HepG2 (cell line): ENCODE results near the gene CDH23. TPM values are rescaled to one million over a fixed set of nuclear protein-coding genes. Genes with fewer than 3 reads are reported as not detected.

ENCODE experiments used
- ATAC-seq: fragments of 200-7000 bp; cut with Tn5 transposase; 3 replicates; pipeline ENCODE4 v1.9.1; 2020; ENCODE audit warnings: mild to moderate bottlenecking, moderate library complexity
- BruUV-seq: library from RNA; stranded (reverse); fragments of 400-500 nt; replicated peaks from 2 replicates; lab custom pipeline; 2021; lab: Mats Ljungman, UMichigan
- CTCF ChIA-PET: fragments of 300-600 bp; formaldehyde crosslinking; extraction: SDS; loops from one replicate; lab custom pipeline; 2021; ENCODE audit warnings: low total read pairs, inconsistent platforms, low intra/inter-chr PET ratio; lab: Yijun Ruan, JAX
- POLR2A ChIA-PET: fragments of 350-600 bp; sonication (Branson Sonifier 250); formaldehyde crosslinking; loops from one replicate; lab custom pipeline; 2020; ENCODE audit warnings: antibody characterized with exemption, inconsistent platforms; lab: Yijun Ruan, JAX
- DNase-seq: peaks from one replicate; pipeline ENCODE4 v3.0.0-alpha.2; 2015; ENCODE audit warnings: low spot score
- FAIRE-seq: peaks from 3 replicates; lab custom pipeline; 2011; peaks lifted over from hg19 to GRCh38; lab: Jason Lieb, UNC
- H2AFZ ChIP-seq: one replicate; pipeline ENCODE4 v1.6.1; 2011; ENCODE audit warnings: low read length, inconsistent platforms
- H3K27ac ChIP-seq: fragments of 300-600 bp; 3 replicates; pipeline ENCODE4 v1.8.0; 2011; ENCODE audit warnings: mixed run types, mild to moderate bottlenecking, mixed read lengths, low read length, inconsistent platforms; ENCODE audit not compliant: insufficient read depth; ENCODE audit errors: extremely low read length
- H3K27me3 ChIP-seq, 2 experiments: fragments of 200-600 bp in 1 of 2; 2 replicates in 1 of 2; 3 replicates in 1 of 2; pipeline versions ENCODE4 v1.6.0 to v1.8.0; 2011; ENCODE audit warnings: low read length in 2 of 2, mild to moderate bottlenecking in 2 of 2, moderate library complexity in 2 of 2, inconsistent platforms in 1 of 2; ENCODE audit not compliant: insufficient read depth in 2 of 2, control insufficient read depth in 1 of 2
- H3K36me3 ChIP-seq, 2 experiments: fragments of 200-600 bp in 1 of 2; replicated peaks in 1 of 2; 2 replicates in 1 of 2; 3 replicates in 1 of 2; pipeline versions ENCODE4 v1.5.1 to v1.8.0; 2011; ENCODE audit warnings: low read length in 2 of 2, inconsistent platforms in 1 of 2; ENCODE audit not compliant: insufficient read depth in 2 of 2, control insufficient read depth in 1 of 2
- H3K4me1 ChIP-seq: 2 replicates; pipeline ENCODE4 v1.5.1; 2012; ENCODE audit warnings: low read length, inconsistent platforms; ENCODE audit not compliant: insufficient read depth
- H3K4me2 ChIP-seq: 2 replicates; pipeline ENCODE4 v1.6.0; 2011; ENCODE audit warnings: low read depth, low read length, inconsistent platforms
- H3K4me3 ChIP-seq, 3 experiments: fragments of 200-600 bp in 1 of 3; sonication (generic), shearing (Covaris generic) in 1 of 3; replicated peaks in 1 of 3; 2 replicates each; pipeline ENCODE4 v1.5.1; 2011 to 2016; ENCODE audit warnings: low read length in 3 of 3, inconsistent platforms in 2 of 3, low read depth in 2 of 3, mild to moderate bottlenecking in 2 of 3, control low read depth in 1 of 3, mixed read lengths in 1 of 3; ENCODE audit not compliant: insufficient read depth in 1 of 3
- H3K79me2 ChIP-seq: one replicate; pipeline ENCODE4 v1.6.1; 2011; ENCODE audit warnings: low read length, inconsistent platforms; ENCODE audit not compliant: insufficient read depth
- H3K9ac ChIP-seq: 2 replicates; pipeline ENCODE4 v1.6.0; 2011; ENCODE audit warnings: mild to moderate bottlenecking, low read depth, low read length, inconsistent platforms; ENCODE audit not compliant: insufficient read depth
- H3K9me3 ChIP-seq: 2 replicates; pipeline ENCODE4 v1.5.1; 2012; ENCODE audit warnings: mild to moderate bottlenecking, low read length
- H4K20me1 ChIP-seq: 2 replicates; pipeline ENCODE4 v1.6.0; 2011; ENCODE audit warnings: inconsistent platforms, mild to moderate bottlenecking, low read length, moderate library complexity; ENCODE audit not compliant: insufficient read depth
- RNF2 ChIP-seq: fragments of 450-650 bp; conservative IDR thresholded peaks from 2 replicates; pipeline ENCODE4 v1.6.1; 2016; ENCODE audit warnings: low read depth
- SKI ChIP-seq: fragments of 450-650 bp; IDR thresholded peaks from one replicate; pipeline ENCODE4 v1.6.1; 2018; ENCODE audit warnings: mild to moderate bottlenecking; ENCODE audit not compliant: partially characterized antibody
- TOE1 ChIP-seq: sonication (generic); formaldehyde crosslinking; IDR thresholded peaks from 2 replicates; pipeline ENCODE4 v1.4.0; 2020; ENCODE audit warnings: mild to moderate bottlenecking, missing genetic modification reagents
- ZNF354B ChIP-seq: sonication (generic); formaldehyde crosslinking; IDR thresholded peaks from 2 replicates; pipeline ENCODE4 v1.8.0; 2022; ENCODE audit warnings: mild to moderate bottlenecking, missing genetic modification reagents
- ZNF780A ChIP-seq: sonication (generic); formaldehyde crosslinking; IDR thresholded peaks from 2 replicates; pipeline ENCODE4 v1.8.0; 2022; ENCODE audit warnings: mild to moderate bottlenecking, missing genetic modification reagents, moderate library complexity
- WGBS: methylation state at CpG from one replicate; pipeline ENCODE4 v1.1.6; 2017; ENCODE audit warnings: low lambda C conversion rate; 5-methylcytosine and 5-hydroxymethylcytosine counted together
- in situ Hi-C: cut with HindIII; loops from 2 replicates; pipeline ENCODE4 v1.10.0; 2017; ENCODE audit warnings: low pct_unique_long_range_greater_than_20kb; ENCODE audit not compliant: extremely low pct_ligation_motif_present
- intact Hi-C: fragments of 100-400 bp; cut with micrococcal nuclease; formaldehyde crosslinking; loops from one replicate; pipeline ENCODE4 v1.10.0; 2022; ENCODE audit not compliant: unreplicated experiment
- polyA plus RNA-seq, 8 experiments: library from polyadenylated mRNA; depleted of rRNA in 3 of 8; stranded (reverse) in 7 of 8; unstranded in 1 of 8; fragments of >200 nt; fragmentation: Illumina TruSeq in 4 of 8; extraction: Trizol in 4 of 8; gene quantifications; 2 replicates each; pipeline versions ENCODE4 v1.2.1 to v1.2.3, GENCODE V29; 2011 to 2016; ENCODE audit warnings: low read depth in 4 of 8, missing spikeins in 1 of 8, mixed read lengths in 1 of 8; ENCODE audit not compliant: insufficient read depth in 1 of 8
- total RNA-seq, 5 experiments: library from RNA; depleted of rRNA; stranded (reverse); fragments of >200 nt; fragmentation: Illumina TruSeq; extraction: Trizol; gene quantifications; 2 replicates each; pipeline ENCODE4 v1.2.3, GENCODE V29; 2016; ENCODE audit warnings: low read depth in 1 of 5
- TF ChIP-seq, protein P1 (sequence below): IDR thresholded peaks from 2 replicates; pipeline ENCODE4 v1.6.1; 2016; ENCODE audit warnings: low read depth
- TF ChIP-seq, protein P2 (sequence below): sonication (generic); formaldehyde crosslinking; IDR thresholded peaks from 2 replicates; pipeline ENCODE4 v1.5.0; 2020; ENCODE audit warnings: mild to moderate bottlenecking, missing genetic modification reagents, borderline replicate concordance
- TF ChIP-seq, protein P3 (sequence below): fragments of 450-650 bp; IDR thresholded peaks from 2 replicates; pipeline ENCODE4 v1.6.1; 2017; ENCODE audit warnings: mild to moderate bottlenecking

CDH23 gene
- total and polyA plus RNA-seq, 2 of the 13 experiments (the other 11 are each of a cell fraction or from before 2014, with no cell fraction given) = 0.13 TPM; not detected in 1

DNA sequence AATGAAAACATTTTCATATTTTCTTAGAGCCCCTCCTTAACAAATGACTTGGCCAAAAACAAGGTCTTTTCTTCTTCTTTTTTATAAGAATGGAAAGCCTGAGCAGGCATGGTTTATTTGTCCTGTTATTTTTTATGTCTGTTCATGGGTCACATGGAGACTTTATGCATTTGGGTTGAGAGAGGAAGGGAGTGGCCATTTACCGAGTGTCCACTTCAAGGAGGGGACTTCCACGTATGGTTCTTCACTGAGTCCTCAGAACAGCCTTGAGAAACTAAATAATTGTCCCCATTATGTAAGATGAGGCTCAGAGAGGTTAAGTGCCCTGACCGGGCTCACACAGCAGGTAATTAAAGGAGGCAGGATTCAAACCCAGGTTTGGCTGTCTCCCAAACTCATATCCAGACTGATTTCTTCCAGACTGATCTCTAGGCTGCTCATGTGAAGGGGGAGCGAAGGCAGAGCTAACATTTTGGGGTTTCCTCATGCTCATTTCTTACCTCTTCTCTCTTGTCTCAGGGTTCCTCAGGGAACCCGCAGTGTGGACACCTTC lies 82.2 kb downstream of the CDH23 start:
- 14% methylated on average over 5 of the region's 5 CpGs for WGBS
- Histone ChIP-seq H4K20me1 (no peaks in the 10 kb centered on the region), H3K4me1 (no peaks in the 10 kb centered on the region), H3K4me2 (no peak overlapping the region), H3K9me3 (no peaks in the 10 kb centered on the region), H3K36me3 (no peaks in the 10 kb centered on the region), H3K4me3 (no peak overlapping the region), H2AFZ (no peak overlapping the region), H3K27me3 (peaks cover 4 to 71% of the 10 kb centered on the region in 2 experiments; a peak in 4 of 5 replicates), H3K79me2 (no peaks in the 10 kb centered on the region), H3K9ac (no peak overlapping the region), H3K27ac (no peak overlapping the region)
- TF ChIP-seq RNF2 (no peak), ZNF354B (CRISPR knock-in tag) (no peak), ZNF780A (CRISPR knock-in tag) (no peak), SKI (no peak), TOE1 (CRISPR knock-in tag) (no peak)
- TF ChIP-seq, protein P1, sequence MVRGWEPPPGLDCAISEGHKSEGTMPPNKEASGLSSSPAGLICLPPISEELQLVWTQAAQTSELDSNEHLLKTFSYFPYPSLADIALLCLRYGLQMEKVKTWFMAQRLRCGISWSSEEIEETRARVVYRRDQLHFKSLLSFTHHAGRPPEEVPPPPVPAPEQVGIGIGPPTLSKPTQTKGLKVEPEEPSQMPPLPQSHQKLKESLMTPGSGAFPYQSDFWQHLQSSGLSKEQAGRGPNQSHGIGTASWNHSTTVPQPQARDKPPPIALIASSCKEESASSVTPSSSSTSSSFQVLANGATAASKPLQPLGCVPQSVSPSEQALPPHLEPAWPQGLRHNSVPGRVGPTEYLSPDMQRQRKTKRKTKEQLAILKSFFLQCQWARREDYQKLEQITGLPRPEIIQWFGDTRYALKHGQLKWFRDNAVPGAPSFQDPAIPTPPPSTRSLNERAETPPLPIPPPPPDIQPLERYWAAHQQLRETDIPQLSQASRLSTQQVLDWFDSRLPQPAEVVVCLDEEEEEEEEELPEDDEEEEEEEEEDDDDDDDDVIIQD (CRISPR knock-in tag) = no peak
- TF ChIP-seq, protein P2, sequence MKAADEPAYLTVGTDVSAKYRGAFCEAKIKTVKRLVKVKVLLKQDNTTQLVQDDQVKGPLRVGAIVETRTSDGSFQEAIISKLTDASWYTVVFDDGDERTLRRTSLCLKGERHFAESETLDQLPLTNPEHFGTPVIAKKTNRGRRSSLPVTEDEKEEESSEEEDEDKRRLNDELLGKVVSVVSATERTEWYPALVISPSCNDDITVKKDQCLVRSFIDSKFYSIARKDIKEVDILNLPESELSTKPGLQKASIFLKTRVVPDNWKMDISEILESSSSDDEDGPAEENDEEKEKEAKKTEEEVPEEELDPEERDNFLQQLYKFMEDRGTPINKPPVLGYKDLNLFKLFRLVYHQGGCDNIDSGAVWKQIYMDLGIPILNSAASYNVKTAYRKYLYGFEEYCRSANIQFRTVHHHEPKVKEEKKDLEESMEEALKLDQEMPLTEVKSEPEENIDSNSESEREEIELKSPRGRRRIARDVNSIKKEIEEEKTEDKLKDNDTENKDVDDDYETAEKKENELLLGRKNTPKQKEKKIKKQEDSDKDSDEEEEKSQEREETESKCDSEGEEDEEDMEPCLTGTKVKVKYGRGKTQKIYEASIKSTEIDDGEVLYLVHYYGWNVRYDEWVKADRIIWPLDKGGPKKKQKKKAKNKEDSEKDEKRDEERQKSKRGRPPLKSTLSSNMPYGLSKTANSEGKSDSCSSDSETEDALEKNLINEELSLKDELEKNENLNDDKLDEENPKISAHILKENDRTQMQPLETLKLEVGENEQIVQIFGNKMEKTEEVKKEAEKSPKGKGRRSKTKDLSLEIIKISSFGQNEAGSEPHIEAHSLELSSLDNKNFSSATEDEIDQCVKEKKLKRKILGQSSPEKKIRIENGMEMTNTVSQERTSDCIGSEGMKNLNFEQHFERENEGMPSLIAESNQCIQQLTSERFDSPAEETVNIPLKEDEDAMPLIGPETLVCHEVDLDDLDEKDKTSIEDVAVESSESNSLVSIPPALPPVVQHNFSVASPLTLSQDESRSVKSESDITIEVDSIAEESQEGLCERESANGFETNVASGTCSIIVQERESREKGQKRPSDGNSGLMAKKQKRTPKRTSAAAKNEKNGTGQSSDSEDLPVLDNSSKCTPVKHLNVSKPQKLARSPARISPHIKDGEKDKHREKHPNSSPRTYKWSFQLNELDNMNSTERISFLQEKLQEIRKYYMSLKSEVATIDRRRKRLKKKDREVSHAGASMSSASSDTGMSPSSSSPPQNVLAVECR (CRISPR knock-in tag) = no peak
- TF ChIP-seq, protein P3, sequence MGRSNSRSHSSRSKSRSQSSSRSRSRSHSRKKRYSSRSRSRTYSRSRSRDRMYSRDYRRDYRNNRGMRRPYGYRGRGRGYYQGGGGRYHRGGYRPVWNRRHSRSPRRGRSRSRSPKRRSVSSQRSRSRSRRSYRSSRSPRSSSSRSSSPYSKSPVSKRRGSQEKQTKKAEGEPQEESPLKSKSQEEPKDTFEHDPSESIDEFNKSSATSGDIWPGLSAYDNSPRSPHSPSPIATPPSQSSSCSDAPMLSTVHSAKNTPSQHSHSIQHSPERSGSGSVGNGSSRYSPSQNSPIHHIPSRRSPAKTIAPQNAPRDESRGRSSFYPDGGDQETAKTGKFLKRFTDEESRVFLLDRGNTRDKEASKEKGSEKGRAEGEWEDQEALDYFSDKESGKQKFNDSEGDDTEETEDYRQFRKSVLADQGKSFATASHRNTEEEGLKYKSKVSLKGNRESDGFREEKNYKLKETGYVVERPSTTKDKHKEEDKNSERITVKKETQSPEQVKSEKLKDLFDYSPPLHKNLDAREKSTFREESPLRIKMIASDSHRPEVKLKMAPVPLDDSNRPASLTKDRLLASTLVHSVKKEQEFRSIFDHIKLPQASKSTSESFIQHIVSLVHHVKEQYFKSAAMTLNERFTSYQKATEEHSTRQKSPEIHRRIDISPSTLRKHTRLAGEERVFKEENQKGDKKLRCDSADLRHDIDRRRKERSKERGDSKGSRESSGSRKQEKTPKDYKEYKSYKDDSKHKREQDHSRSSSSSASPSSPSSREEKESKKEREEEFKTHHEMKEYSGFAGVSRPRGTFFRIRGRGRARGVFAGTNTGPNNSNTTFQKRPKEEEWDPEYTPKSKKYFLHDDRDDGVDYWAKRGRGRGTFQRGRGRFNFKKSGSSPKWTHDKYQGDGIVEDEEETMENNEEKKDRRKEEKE = no peak
- intact Hi-C loops = no loop called here
- BruUV-seq = no TSS peak
- CTCF ChIA-PET = no interaction called here
- no peak for DNase-seq
- POLR2A ChIA-PET = no interaction called here
- FAIRE-seq = no peak
- no peak for ATAC-seq
- in situ Hi-C loops = no loop called here
